ENCODE data around the gene ATP6V1F.

Gene ATP6V1F

GRCh38 chr7:128830231-128831177 is 32.2 kb upstream of the ATP6V1F start, which contains the start of gene FLNC:
FLNC (plus strand) TSS chr7:128830406; CDS start chr7:128830638, 232 bp downstream.
- H3K36me3 ChIP-seq (ENCODE audit: control insufficient read depth, insufficient read depth, low read length): no peaks in the 10 kb centered on the region
- TF ChIP-seq CTCF (IDR thresholded peaks at IDR 0.05; ENCODE audit: insufficient read depth, low read length, poor library complexity, severe bottlenecking): no peak
- DNase-seq (ENCODE audit: extremely low read depth, insufficient read length): no peak
- H3K4me3 ChIP-seq (replicated peaks; ENCODE audit: low read depth, low read length): peak within 1 kb of the TSS; percentile 17
- peaks cover 3% of the 10 kb centered on the region for H3K27me3 ChIP-seq (replicated peaks; ENCODE audit: control insufficient read depth, insufficient read depth, low read length)

DNA sequence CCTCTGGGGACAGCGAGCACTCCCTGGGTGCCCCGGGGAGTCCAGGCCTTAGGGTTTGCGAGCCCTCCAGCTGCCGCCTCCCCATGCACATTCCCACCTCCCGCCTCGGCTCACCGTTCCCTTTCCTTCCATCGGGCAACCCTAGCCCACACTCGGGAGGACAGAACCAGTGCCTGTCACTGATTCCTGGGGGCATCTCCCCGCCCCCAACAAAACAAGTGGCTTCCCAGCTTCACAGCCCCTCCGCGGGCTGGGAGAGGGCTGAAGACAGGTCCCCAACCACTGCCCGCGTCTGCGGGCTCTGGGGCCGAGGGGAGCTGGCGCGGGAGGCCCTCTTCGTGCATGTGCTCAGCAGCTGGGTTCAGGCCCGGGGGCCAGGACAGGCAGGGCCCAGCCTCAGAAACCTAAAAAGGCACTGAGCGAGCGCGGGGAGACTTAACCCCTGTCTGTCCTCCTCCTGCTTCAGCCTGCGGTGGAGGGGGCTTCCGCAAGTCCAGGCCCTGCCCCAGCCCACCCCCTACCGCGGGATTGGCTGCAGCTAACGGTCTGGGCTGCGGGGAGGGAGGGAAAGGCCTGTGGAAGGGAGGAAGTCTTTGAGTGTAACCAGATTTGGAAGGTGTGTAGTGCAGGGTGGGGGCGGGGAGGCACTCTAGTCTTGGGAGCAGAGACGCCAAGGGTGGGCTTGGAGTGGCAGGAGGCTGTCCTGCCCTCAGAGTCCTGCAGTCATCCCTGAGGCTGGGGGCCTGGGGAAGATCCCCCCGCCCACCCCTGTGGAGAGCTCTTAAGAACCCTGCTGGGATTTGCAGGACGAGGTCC is 31.3 kb upstream of the ATP6V1F start:
- Histone ChIP-seq H3K4me3 (replicated peaks; ENCODE audit: low read depth, low read length) (no peak overlapping the region), H3K36me3 (ENCODE audit: control insufficient read depth, insufficient read depth, low read length) (no peaks in the 10 kb centered on the region), H3K27me3 (replicated peaks; ENCODE audit: control insufficient read depth, insufficient read depth, low read length) (peaks cover 3% of the 10 kb centered on the region)
- no peak for DNase-seq (ENCODE audit: extremely low read depth, insufficient read length)
- no peak for TF ChIP-seq CTCF (IDR thresholded peaks at IDR 0.05; ENCODE audit: insufficient read depth, low read length, poor library complexity, severe bottlenecking)

- DNase-seq (ENCODE audit: extremely low read depth, insufficient read length): no peak
- TF ChIP-seq CTCF (IDR thresholded peaks at IDR 0.05; ENCODE audit: insufficient read depth, low read length, poor library complexity, severe bottlenecking): no peak
- Histone ChIP-seq H3K4me3 (replicated peaks; ENCODE audit: low read depth, low read length) (no peak overlapping the region), H3K27me3 (replicated peaks; ENCODE audit: control insufficient read depth, insufficient read depth, low read length) (peaks cover 3% of the 10 kb centered on the region), H3K36me3 (ENCODE audit: control insufficient read depth, insufficient read depth, low read length) (no peaks in the 10 kb centered on the region)
Measured at GRCh38 chr7:128831994-128832879, 30.4 kb upstream of the ATP6V1F start.

DNA sequence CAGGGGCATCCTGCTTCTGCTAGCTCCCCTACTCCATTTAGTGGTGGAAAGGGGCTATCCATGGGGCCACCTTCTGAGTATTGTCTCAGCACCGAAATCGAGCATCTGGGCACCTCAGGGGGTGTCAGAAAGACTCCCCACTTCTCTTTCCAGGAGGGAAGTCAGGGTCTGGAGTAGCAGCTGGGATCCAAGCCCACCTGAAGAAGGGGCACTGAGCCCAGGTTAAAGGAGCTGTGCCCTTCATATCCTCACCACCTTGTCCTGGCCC is 29.8 kb upstream of the ATP6V1F start:
- Histone ChIP-seq H3K4me3 (replicated peaks; ENCODE audit: low read depth, low read length) (no peak overlapping the region), H3K36me3 (ENCODE audit: control insufficient read depth, insufficient read depth, low read length) (no peaks in the 10 kb centered on the region), H3K27me3 (replicated peaks; ENCODE audit: control insufficient read depth, insufficient read depth, low read length) (peaks cover 3% of the 10 kb centered on the region)
- no peak for DNase-seq (ENCODE audit: extremely low read depth, insufficient read length)
- TF ChIP-seq CTCF (IDR thresholded peaks at IDR 0.05; ENCODE audit: insufficient read depth, low read length, poor library complexity, severe bottlenecking): no peak

GRCh38 chr7:128833148-128833945 is 29.3 kb upstream of the ATP6V1F start:
- no peak overlapping the region for H3K4me3 ChIP-seq (replicated peaks; ENCODE audit: low read depth, low read length)
- no peak for DNase-seq (ENCODE audit: extremely low read depth, insufficient read length)
- H3K27me3 ChIP-seq (replicated peaks; ENCODE audit: control insufficient read depth, insufficient read depth, low read length): peaks cover 3% of the 10 kb centered on the region
- TF ChIP-seq CTCF (IDR thresholded peaks at IDR 0.05; ENCODE audit: insufficient read depth, low read length, poor library complexity, severe bottlenecking): no peak
- no peaks in the 10 kb centered on the region for H3K36me3 ChIP-seq (ENCODE audit: control insufficient read depth, insufficient read depth, low read length)

Data from GM06990 (cell line).